GM12878 (cell line): Measurements from ENCODE around the gene TUBA8. TPM values are rescaled to one million over a fixed set of nuclear protein-coding genes. Genes with fewer than 3 reads are reported as not detected.

Source experiments
- ATAC-seq: fragments of 200-7000 bp; cut with Tn5 transposase; 3 replicates; pipeline ENCODE4 v1.9.1; 2020; ENCODE audit warnings: mild to moderate bottlenecking, moderate library complexity
- BruUV-seq: library from RNA; stranded (reverse); fragments of 400-500 nt; replicated peaks from 2 replicates; lab custom pipeline; 2021; lab: Mats Ljungman, UMichigan
- CTCF ChIA-PET: fragments of 300-600 bp; sonication (Branson Sonifier 250); formaldehyde crosslinking; extraction: SDS; loops from one replicate; lab custom pipeline; 2021; ENCODE audit warnings: inconsistent platforms; lab: Yijun Ruan, JAX
- POLR2A ChIA-PET: fragments of 350-600 bp; formaldehyde crosslinking; extraction: SDS; loops from one replicate; lab custom pipeline; 2021; ENCODE audit warnings: inconsistent platforms; lab: Charles Lee
- RAD21 ChIA-PET: fragments of 300-600 bp; sonication (Branson Sonifier 250); formaldehyde crosslinking; loops from one replicate; lab custom pipeline; 2023; ENCODE audit warnings: antibody characterized with exemption; ENCODE audit not compliant: unreplicated experiment; lab: Charles Lee
- SMC1A ChIA-PET: fragments of 300-600 bp; sonication (Branson Sonifier 250); formaldehyde crosslinking; loops from one replicate; lab custom pipeline; 2023; ENCODE audit not compliant: unreplicated experiment, uncharacterized antibody; lab: Charles Lee
- DNase-seq: peaks from one replicate; pipeline ENCODE4 v3.0.0-alpha.2; 2011; ENCODE audit warnings: low read depth, low spot score
- FAIRE-seq: peaks from 3 replicates; lab custom pipeline; 2011; peaks lifted over from hg19 to GRCh38; lab: Jason Lieb, UNC
- H2AFZ ChIP-seq: 2 replicates; pipeline ENCODE4 v1.6.0; 2011; ENCODE audit warnings: low read depth, low read length, control low read depth; ENCODE audit not compliant: control insufficient read depth
- H3K27ac ChIP-seq: 2 replicates; pipeline ENCODE4 v1.5.1; 2011; ENCODE audit warnings: control low read depth; ENCODE audit not compliant: control insufficient read depth, insufficient read depth
- H3K27me3 ChIP-seq, 2 experiments: replicated peaks in 1 of 2; 2 replicates each; pipeline versions ENCODE4 v1.6.0 to v1.6.1; 2011; ENCODE audit warnings: low read length in 1 of 2; ENCODE audit not compliant: control insufficient read depth in 2 of 2, insufficient read depth in 2 of 2
- H3K36me3 ChIP-seq, 2 experiments: 2 replicates each; pipeline ENCODE4 v1.5.1; 2011; ENCODE audit warnings: low read length in 1 of 2; ENCODE audit not compliant: control insufficient read depth in 2 of 2, insufficient read depth in 2 of 2
- H3K4me1 ChIP-seq: 2 replicates; pipeline ENCODE4 v1.6.1; 2011; ENCODE audit warnings: mild to moderate bottlenecking, low read length, moderate library complexity, mixed read lengths; ENCODE audit not compliant: control insufficient read depth, insufficient read depth
- H3K4me2 ChIP-seq: 2 replicates; pipeline ENCODE4 v1.6.0; 2011; ENCODE audit warnings: control low read depth; ENCODE audit not compliant: control insufficient read depth, insufficient read depth
- H3K4me3 ChIP-seq: fragments of 200-600 bp; sonication (generic); 2 replicates; pipeline ENCODE4 v1.5.1; 2016
- H3K79me2 ChIP-seq: 2 replicates; pipeline ENCODE4 v1.6.0; 2011; ENCODE audit warnings: low read length; ENCODE audit not compliant: control insufficient read depth, insufficient read depth
- H3K9ac ChIP-seq: 2 replicates; pipeline ENCODE4 v1.8.0; 2011; ENCODE audit warnings: low read length, control low read depth, mixed read lengths; ENCODE audit not compliant: control insufficient read depth, insufficient read depth
- H3K9me3 ChIP-seq: replicated peaks from 3 replicates; pipeline ENCODE4 v1.5.1; 2011; ENCODE audit warnings: mild to moderate bottlenecking, low read length; ENCODE audit not compliant: control insufficient read depth, insufficient read depth
- H4K20me1 ChIP-seq: 2 replicates; pipeline ENCODE4 v1.6.0; 2011; ENCODE audit not compliant: control insufficient read depth, insufficient read depth
- BRCA1 ChIP-seq: IDR thresholded peaks from 2 replicates; pipeline ENCODE4 v1.6.1; 2011; ENCODE audit warnings: low read depth, low read length, improper control_type of control experiment
- FOS ChIP-seq: IDR thresholded peaks from 3 replicates; pipeline ENCODE4 v1.6.1; 2011; ENCODE audit warnings: borderline replicate concordance; ENCODE audit not compliant: insufficient read length; ENCODE audit errors: extremely low read depth
- NKRF ChIP-seq: fragments of 450-650 bp; conservative IDR thresholded peaks from 2 replicates; pipeline ENCODE4 v1.6.1; 2017; ENCODE audit warnings: mild to moderate bottlenecking, moderate library complexity
- POLR2AphosphoS5 ChIP-seq: IDR thresholded peaks from 2 replicates; pipeline ENCODE4 v1.6.1; 2011; ENCODE audit warnings: mild to moderate bottlenecking, low read length, inconsistent platforms
- RELB ChIP-seq: fragments of 450-650 bp; IDR thresholded peaks from 2 replicates; pipeline ENCODE4 v1.6.1; 2017; ENCODE audit warnings: low read depth, mild to moderate bottlenecking, moderate library complexity
- RFX5 ChIP-seq: IDR thresholded peaks from 2 replicates; pipeline ENCODE4 v1.6.1; 2011; ENCODE audit warnings: low read depth, low read length, improper control_type of control experiment
- SRF ChIP-seq, 2 experiments: IDR thresholded peaks; 2 replicates each; pipeline ENCODE4 v1.6.1; 2011; ENCODE audit warnings: low read depth in 2 of 2, low read length in 2 of 2, mild to moderate bottlenecking in 1 of 2, moderate library complexity in 1 of 2
- SUZ12 ChIP-seq: fragments of 200-600 bp; sonication (generic); IDR thresholded peaks from one replicate; pipeline ENCODE4 v1.6.1; 2018; ENCODE audit warnings: antibody characterized with exemption, mild to moderate bottlenecking; ENCODE audit not compliant: unreplicated experiment
- ZNF592 ChIP-seq: fragments of 450-650 bp; IDR thresholded peaks from 2 replicates; pipeline ENCODE4 v1.6.1; 2017; ENCODE audit warnings: mild to moderate bottlenecking, moderate library complexity
- WGBS: methylation state at CpG from one replicate; pipeline ENCODE4 v1.1.6; 2016; ENCODE audit warnings: low lambda C conversion rate; ENCODE audit not compliant: insufficient replicate concordance, insufficient coverage; ENCODE audit errors: missing lambda C conversion rate; 5-methylcytosine and 5-hydroxymethylcytosine counted together
- in situ Hi-C: fragments of 300-500 bp; cut with MboI; formaldehyde crosslinking; loops from 9 replicates; pipeline ENCODE4 v1.14.3; 2018; ENCODE audit warnings: mixed read lengths
- intact Hi-C: fragments of 100-400 bp; cut with micrococcal nuclease; formaldehyde crosslinking; loops from one replicate; pipeline ENCODE4 v1.14.2; 2022; ENCODE audit not compliant: unreplicated experiment
- polyA plus RNA-seq, 11 experiments: library from polyadenylated mRNA; depleted of rRNA in 4 of 11; unstranded in 6 of 11; stranded (reverse) in 5 of 11; fragments of >200 nt; fragmentation: Nextera tagmentation in 4 of 11; fragmentation: Illumina TruSeq in 1 of 11; extraction: Ambion mirVana in 4 of 11; extraction: Trizol in 1 of 11; gene quantifications; 1 replicate in 1 of 11; 2 replicates in 10 of 11; pipeline versions ENCODE4 v1.2.1 to v1.2.3, GENCODE V29; 2011 to 2016; ENCODE audit warnings: inconsistent platforms in 2 of 11, missing spikeins in 2 of 11, low read depth in 1 of 11
- total RNA-seq, 4 experiments: library from RNA; depleted of rRNA in 3 of 4; stranded (reverse); fragments of >200 nt in 3 of 4; fragmentation: Illumina TruSeq in 1 of 4; extraction: Trizol in 1 of 4; gene quantifications; 2 replicates each; pipeline versions ENCODE4 v1.2.1 to v1.2.3, GENCODE V29; 2013 to 2021

The TUBA8 gene
- total and polyA plus RNA-seq, 10 of the 15 experiments (the other 5 are each of a cell fraction or from before 2014, with no cell fraction given), result 2.2 to 30.3 (median 21.0) TPM

GRCh38 chr22:18121506-18121905 lies 10.9 kb downstream of the TUBA8 start:
- CTCF ChIA-PET, result no interaction called here
- ATAC-seq, result no peak

More at GRCh38 chr22:18121506-18121905, 10.9 kb downstream of the TUBA8 start:
- Histone ChIP-seq H2AFZ (no peak overlapping the region), H3K27ac (no peak overlapping the region), H3K36me3 (peaks cover 0 to 9% of the 10 kb centered on the region in 2 experiments; a peak in 2 of 4 replicates), H4K20me1 (no peaks in the 10 kb centered on the region; the same call in 1 of the 2 replicates), H3K79me2 (no peaks in the 10 kb centered on the region; the same call in 1 of the 2 replicates), H3K9ac (no peak overlapping the region), H3K27me3 (no peaks in the 10 kb centered on the region), H3K9me3 (no peaks in the 10 kb centered on the region; the same call in 2 of the 3 replicates), H3K4me2 (no peak overlapping the region), H3K4me3 (no peak overlapping the region), H3K4me1 (peaks cover 5% of the 10 kb centered on the region)
- in situ Hi-C loops (no loop called here), intact Hi-C loops (no loop called here)
- DNase-seq (no peak), FAIRE-seq (no peak)
- POLR2A ChIA-PET, result interaction anchor here (0.6 to 1.7 kb wide), 2 partner anchors 9 to 29 kb away, joined by 3 to 4 read pairs; no protein-coding TSS in a partner anchor
- RAD21 ChIA-PET, result interaction anchor here (1.2 kb wide), 2 partner anchors 28 to 45 kb away, joined by 3 read pairs; partner anchors contain the start of gene USP18
- SMC1A ChIA-PET, result no interaction called here
- TF ChIP-seq NKRF (no peak), POLR2AphosphoS5 (no peak), RELB (no peak), BRCA1 (no peak), SUZ12 (no peak), SRF (IDR thresholded peaks at IDR 0.05; ENCODE audit: low read depth in 2 of 2, low read length in 2 of 2) (no peak), FOS (no peak), RFX5 (no peak), ZNF592 (no peak)
- WGBS, result 89% methylated on average over 13 of the region's 13 CpGs
- no TSS peak for BruUV-seq
